GM21515 (cell line): ENCODE measurements around the gene TAGLN.

Source experiments
- ATAC-seq: cut with Tn5 transposase; IDR thresholded peaks from one replicate; pipeline ENCODE4 v1.9.1; 2021; ENCODE audit not compliant: unreplicated experiment

The TAGLN gene

DNA sequence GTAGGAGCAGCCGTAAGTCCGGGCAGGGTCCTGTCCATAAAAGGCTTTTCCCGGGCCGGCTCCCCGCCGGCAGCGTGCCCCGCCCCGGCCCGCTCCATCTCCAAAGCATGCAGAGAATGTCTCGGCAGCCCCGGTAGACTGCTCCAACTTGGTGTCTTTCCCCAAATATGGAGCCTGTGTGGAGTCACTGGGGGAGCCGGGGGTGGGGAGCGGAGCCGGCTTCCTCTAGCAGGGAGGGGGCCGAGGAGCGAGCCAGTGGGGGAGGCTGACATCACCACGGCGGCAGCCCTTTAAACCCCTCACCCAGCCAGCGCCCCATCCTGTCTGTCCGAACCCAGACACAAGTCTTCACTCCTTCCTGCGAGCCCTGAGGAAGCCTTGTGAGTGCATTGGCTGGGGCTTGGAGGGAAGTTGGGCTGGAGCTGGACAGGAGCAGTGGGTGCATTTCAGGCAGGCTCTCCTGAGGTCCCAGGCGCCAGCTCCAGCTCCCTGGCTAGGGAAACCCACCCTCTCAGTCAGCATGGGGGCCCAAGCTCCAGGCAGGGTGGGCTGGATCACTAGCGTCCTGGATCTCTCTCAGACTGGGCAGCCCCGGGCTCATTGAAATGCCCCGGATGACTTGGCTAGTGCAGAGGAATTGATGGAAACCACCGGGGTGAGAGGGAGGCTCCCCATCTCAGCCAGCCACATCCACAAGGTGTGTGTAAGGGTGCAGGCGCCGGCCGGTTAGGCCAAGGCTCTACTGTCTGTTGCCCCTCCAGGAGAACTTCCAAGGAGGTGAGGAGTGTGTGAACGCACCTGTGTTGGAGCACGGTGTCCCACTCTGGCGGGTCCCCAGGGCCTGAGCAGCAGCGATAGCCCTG, at the start of gene TAGLN:
TSS of gene TAGLN (plus strand) at position 318 of the 863 bp plus-strand sequence. CDS start 3,644 bp downstream, outside the sequence.
- ATAC-seq = no peak

DNA sequence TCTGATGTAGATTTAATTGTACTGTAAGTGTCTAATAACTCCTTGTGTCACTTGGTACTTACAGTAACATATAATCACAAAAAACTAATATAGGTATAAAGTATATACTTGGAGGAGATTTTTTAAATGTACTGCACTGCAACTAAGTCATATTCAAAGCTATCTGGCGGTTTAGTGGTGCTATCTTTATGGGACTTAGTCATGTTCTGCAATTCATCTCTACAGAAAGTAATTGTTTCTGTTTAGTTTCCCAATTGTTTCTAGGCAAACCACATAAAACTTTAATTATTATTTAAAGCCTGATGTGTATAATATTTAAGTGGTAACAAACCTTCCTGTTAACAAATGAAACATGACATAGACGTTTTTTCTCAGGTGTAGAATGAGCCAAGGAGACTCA, 47.1 kb upstream of the TAGLN start:
- no peak for ATAC-seq

DNA sequence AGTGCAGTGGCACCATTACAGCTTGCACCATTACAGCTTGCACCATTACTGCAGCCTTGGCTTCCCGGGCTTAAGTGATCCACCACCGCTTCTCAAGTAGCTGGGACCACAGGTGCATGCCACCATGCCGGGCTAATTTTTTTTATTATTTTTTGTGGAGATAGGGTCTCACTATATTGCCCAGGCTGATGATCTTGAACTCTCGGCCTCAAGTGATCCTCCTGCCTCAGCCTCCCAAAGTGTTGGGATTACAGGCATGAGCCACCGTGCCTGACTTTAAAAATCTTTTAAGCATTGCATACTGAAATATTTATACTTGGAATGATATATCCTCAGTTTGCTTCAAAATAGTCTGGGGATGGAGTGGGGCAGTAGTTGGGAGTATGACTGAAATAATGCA, 44.7 kb upstream of the TAGLN start:
- ATAC-seq = no peak

DNA sequence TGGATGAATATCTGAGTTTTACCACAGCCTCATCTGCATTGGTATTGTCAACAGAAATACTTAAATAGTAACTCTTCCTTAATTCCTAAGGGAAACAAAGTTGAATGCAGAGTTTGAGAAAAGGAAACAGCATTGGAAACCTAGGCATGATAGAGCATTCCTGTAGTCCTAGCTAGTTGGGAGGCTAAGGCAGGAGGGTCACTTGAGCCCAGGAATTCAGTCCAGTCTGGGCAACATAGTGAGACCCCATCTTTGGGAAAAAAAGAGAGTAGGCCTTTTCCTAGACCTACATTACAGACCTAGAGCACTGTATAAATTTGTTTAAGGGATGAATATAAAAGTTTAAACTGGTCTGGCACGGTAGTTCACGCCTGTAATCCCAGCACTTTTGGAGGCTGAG, 41.7 kb upstream of the TAGLN start:
- ATAC-seq = no peak

DNA sequence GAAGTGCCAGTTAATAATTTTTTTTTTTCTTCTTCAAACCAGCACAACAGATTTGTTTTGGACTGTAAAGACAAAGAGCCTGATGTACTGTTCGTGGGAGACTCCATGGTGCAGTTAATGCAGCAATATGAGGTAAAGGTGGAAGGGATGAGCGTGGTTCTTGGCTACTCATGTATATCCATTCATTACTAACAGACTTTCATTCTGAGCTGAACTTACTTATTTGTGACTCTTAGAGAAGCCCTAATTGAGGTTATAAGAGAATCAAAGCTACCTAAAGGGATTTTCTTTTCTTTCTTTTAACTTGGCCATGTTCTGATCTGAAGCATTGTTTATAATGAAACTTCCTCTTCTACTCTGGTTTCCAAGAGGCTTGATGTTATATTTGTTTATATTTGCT, 39.3 kb upstream of the TAGLN start:
- no peak for ATAC-seq

DNA sequence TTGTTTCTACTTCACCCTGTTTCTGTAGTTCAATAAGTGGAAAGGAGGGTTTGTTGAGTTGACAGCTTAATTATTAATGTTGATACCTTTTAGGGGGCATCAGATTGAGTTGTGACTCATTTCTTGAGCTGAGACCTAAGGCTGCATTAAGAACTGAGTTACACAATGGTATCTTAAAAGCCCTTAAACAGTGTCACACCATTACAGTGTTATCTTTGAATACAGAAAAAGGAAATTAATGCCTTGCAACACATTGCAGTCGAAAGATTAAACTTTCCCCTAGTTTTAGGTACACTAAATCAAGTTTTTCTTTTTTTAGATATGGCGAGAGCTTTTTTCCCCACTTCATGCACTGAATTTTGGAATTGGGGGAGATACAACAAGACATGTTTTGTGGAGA, 38.3 kb upstream of the TAGLN start:
- ATAC-seq = no peak

DNA sequence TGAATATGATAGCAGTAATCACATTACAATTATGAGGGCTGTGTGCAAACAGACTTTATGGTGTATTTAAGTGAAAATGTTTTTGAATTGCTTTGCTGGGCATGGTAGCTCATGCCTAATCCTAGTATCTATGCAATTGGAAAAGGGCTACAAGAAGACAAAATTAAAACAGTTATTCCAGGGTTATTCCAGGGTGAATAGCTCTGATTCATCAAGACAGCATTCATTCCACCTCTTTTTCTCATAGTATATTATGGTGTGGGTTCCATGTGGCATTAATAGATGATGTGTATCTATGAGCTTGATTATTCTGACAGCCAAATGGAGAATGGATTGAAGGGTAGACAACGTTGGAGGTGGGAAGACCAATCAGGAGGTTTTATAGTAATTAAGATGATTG, 32.7 kb upstream of the TAGLN start:
- ATAC-seq = no peak

DNA sequence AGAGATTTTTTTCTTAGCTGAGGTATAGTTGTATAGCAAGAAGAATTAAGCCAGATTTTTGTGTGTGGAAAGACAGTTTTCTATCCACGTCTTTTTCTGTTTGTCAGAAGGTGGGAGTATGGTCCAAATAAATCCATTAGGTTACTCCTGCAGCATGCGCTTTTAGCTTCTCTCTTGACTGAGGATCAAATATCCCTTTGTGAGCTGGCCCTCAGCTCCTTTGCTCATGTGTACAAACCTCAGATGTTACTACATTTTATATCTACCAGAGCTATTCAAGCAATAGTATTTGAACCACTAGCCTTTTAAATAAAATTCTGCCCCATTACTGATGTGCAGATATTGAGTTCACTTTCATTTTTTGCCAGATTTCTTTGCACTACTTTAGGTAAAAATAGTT, 29.4 kb upstream of the TAGLN start:
- ATAC-seq = no peak

DNA sequence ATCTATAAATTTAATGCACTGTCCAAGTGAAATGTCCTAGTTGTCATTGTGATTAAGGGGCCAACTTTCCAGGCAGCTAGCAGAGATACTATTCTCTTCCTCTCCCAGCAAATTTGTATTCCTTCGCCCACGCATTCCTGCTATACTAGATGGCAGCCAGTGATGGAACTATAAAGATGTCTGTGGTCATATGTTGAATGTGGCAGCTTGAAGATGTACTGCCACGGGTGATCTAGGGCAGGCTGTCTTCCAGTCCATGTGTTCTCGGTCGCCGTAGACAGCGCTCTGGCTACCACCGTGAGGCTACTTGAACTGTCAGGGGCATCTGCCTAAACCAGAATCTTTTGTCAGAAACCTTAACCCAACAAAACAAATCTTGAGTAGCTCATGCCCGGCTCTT, 29.0 kb upstream of the TAGLN start:
- ATAC-seq = no peak

DNA sequence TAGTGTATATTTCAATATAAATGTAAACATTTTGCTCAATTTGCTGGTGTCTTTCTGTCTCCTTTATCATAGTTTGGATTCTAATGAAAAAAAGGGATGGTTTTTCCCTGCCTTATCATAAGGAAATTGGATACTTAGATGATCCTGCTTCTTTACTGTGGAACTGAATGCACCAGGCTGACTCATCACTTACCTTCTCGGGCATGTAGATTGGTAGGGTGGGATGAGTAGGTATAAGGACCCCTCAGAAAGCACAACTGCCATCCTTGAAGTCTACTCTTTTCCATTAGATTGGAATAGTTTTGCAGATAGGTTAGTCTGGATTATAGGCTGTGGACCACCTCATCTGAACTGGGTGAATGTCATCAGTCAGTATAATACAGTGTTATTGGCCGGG, 28.2 kb upstream of the TAGLN start:
- ATAC-seq = no peak

DNA sequence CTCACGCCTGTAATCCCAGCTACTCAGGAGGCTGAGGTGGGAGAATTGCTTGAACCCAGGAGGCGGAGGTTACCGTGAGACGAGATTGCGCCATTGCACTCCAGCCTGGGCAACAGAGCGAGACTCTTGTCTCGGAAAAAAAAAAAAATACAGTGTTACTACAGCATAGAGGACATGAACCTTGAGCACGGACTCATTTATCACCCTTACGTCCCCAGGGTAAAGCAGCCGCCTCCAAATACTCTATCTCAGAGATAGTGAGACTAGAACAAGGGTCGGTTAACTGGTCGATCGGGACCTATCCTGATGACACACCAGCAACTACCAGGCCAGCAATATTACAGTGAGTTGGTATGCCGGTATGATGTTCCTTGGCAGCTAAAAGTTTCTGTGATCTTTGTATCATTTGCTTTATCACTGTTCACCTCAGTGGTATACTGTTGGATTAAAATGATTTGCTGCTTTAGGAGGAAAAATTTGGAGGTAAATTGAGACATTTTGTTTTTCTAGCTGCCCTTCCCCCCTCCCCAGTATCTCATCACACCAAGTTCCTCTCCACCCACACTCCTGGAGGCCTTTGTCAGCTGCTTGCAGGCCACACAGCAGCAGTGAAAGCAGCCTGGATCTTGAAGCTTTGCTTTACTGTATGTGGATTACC, 27.6 kb upstream of the TAGLN start:
- ATAC-seq = no peak

DNA sequence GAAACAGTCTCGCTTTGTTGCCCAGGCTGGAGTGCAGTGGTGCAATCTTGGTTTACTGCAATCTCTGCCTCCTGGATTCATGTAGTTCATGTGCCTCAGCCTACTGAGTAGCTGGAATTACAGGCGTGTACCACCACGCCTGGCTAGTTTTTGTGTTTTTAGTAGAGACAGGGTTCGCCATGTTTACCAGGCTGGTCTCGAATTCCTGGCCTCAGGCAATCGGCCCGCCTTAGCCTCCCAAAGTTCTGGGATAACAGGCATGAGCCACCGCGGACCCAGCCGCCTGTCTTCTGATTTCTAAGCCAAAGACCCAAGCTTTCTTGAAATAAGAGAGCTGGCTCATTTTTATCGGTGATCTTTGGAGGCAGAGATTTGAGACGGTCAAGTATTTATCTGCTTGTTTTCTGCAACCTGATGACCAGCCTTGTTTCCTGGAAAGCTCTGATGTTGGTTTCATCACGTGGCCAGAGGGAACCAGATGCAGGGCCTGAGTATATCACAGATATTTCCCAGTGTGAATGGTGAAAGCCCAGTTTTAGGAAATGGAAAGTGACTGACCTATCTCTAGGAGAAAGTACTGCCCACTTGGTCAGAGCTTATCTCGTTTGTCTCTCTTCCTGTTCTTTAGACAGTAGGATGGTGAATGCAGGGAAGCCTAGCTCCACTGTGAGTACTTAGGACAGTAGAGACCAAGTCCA, 26.3 kb upstream of the TAGLN start:
- ATAC-seq = no peak

DNA sequence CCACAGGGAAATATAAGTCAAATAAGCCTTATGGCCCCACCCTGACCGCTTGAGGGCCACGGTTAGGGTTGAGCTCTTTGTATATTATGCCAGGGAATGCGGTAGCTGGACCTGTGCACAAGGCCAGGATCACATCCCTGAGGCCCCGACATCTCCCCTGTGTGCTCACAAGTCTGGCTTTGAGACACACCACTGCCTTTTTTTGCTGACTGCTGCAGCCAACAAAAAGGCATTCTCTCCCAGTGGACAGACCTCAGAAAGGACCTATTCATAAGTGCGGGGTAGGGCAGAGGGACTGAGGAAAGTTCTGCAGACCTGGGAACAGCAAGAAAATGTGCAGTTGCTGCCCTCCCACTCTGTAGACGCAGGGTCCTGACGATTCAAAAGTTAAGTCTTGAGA, 24.1 kb upstream of the TAGLN start:
- ATAC-seq = no peak

DNA sequence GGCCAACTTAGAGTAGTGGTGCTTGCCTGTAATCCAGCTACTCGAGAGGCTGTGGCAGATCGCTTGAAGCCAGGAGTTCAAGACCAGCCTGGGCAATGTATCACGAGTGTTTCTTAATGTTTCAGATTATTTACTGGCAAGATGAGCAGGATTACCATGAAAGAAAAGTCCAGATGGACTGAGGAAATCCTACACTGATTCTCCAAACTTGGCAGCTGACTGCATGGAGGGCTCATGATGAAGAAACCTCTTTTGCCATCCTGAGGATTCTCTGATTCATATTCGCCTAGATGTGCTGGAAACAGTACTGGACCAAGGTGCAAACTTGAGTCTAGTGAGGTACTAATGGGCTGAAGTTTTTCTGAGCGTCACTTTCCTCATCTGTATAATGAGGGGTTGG, 23.4 kb upstream of the TAGLN start:
- no peak for ATAC-seq

DNA sequence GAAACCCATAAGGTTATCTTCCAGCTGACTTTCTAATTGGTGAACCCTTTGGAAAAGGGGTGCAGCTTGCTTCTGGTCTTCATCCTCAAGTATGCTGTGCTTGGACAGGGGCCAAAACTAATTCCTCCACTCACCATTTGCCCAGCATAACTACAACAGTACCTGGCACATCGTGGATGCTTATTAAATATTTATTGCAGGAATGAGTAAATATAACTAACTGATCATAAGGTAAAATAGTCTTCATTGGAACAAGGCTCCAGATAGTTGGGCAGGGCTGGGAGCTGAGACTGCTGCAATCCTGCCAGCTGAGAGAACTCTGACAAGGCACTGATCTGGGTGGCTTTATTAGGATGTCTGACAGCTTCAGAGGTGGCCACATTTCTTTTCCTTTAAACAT, 23.0 kb upstream of the TAGLN start:
- no peak for ATAC-seq

DNA sequence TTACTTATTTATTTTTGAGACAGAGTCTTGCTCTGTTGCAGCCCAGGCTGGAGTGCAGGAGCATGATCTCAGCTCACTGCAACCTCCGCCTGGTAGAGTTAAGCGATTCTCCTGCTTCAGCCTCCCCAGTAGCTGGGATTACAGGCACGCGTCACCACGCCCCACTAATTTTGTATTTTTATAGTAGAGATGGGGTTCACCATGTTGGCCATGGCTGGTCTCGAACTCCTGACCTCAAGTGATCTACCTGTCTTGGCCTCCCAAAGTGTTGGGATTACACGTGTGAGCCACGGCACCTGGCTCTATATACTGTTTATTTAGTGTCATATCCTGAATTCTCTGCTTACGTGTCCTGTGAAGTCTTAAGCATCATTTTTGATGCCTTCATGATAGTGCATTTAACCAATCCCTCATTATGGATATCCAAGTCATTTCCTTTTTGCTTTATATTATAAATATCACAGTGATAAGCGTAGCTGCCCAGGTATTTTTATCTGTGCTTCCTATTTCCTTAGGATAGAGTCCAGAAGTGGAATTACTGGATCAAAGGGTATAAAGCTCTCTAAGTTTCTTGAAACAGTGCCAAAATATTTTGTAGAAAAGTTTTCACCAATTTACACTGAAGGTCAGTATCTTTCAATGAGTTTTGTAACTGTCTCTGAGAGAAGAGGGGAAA, 21.5 kb upstream of the TAGLN start:
- no peak for ATAC-seq

DNA sequence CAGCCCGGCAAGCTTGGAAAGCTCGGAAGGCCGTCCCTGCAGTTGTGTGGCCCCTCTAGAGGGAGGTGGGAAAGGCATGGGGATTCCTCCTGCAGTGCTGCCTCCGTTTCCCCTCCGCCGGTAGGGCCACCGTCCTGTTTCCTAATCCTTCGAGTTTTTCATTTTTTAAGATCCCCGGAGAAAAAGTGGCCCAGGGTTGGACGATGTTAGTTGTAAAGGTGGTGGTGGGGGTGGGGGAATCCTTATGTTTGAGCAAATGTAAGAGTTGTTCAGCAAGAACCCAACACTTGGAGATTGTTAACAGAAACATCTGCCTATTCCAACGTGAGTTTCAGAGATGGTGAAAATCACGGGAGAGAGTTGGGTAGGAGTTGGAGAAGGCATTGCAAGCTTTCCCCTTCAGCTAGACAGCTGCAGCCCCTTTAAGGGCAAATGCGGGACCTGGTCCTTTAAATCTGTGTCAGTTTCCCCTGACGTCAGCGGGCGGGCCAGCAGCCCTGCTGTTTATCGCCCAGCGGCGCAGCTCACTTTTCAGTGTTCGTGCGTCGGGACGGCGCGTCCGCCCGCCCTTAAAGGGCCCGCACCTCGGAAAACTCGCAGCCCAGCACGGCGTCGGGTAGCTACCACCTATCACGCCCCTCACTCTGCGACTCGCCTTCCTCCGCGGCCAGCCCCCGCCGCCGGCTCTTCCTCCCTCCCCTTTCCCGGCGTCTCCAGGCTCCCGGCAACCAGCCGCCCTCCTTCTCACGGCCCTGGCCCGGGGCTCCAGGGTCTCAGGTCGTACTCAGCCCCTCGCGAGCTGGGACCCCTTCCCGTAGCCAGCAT, 20.7 kb upstream of the TAGLN start, which contains the start of gene SIDT2:
TSS of gene SIDT2 (plus strand) at position 534 of the 825 bp plus-strand sequence. CDS start 521 bp downstream, outside the sequence.
- ATAC-seq = peak; percentile 96

DNA sequence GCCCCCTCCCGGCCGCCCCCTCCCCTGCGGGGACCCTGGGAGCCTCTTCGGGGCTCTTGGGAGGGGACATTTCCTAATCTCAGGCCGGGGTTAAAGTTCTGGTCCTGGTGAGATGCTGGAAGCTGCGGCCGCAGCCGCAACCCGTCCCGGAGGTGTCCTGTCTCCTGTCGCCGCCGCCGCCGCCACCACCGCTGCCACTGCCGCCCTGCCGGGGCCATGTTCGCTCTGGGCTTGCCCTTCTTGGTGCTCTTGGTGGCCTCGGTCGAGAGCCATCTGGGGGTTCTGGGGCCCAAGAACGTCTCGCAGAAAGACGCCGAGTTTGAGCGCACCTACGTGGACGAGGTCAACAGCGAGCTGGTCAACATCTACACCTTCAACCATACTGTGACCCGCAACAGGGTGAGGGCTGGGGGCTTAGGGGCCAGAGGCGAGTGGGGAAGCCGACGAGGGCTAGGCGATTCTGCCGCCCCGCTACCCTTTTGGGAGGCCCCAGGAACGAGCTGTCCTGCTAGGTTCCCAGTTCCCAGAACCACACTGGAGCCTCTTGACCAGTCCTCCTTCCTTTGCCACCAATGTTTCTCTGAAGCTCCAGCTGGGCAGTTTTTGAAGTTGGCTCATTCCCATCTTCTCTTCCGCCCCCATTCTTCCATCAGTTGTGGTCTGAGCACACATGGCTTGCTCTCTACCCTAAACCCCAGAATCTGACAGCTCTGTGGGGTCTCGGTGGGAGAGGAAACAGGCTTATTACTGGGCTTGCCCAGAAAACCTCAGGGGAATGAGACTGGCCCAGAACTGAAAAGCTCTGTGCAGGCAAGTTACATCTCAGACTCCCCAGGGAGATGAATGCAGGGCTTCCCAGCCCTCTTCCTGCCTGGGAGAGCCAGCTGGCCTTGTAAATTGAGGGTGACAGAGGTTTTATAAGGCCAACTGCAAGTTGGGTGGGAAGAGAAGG, 19.8 kb upstream of the TAGLN start:
- ATAC-seq = peak; percentile 28

DNA sequence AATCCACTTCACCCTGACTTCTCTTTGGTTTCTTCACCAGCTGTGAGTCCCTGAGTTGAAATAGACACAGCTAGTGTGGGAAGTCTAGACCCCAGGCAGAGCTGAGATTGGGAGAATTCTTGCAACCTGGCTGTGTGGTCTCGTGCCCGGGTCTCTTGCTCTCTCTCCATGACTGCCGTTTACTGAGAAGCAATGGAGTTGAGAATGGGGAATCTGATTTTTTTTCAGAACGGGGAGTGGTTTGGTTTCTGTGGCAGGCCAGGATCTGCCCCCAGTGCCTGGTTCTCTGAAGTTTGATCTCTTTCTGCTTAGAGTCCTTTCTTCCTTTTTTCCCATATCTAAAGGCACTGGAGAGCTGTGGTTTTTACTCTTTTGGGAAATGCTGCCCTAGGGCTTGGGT, 19.1 kb upstream of the TAGLN start:
- ATAC-seq = no peak
